NCI-H524 treated with DMSO at 0.1 percent for 48 hours (cell line): Measurements from ENCODE around the gene PNPT1.
"Not testable (repeated sequence)": the region's sequence is repeated elsewhere in the genome, so short reads cannot be mapped to it uniquely, and the experiment has no call there.

Source experiments
- DNase-seq: peaks from one replicate; lab custom pipeline; 2025; lab: John Stamatoyannopoulos, UW

The PNPT1 gene

DNA sequence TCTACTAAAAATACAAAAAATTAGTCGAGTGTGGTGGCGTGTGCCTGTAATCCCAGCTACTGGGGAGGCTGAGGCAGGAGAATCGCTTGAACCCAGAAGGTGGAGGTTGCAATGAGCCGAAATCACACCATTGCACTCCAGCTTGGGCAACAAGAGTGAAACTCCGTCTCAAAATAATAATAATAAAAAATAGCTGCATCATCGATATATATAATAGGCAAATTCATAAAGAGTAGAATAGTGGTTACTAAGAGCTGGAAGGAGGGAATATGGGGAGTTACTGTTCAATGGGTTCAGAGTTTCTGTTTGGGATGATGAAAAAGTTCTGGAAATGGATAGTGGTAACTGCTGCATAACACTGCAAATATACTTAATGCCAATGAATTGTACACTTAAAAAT lies 96.8 kb downstream of the PNPT1 start:
- not testable (repeated sequence) for DNase-seq

DNA sequence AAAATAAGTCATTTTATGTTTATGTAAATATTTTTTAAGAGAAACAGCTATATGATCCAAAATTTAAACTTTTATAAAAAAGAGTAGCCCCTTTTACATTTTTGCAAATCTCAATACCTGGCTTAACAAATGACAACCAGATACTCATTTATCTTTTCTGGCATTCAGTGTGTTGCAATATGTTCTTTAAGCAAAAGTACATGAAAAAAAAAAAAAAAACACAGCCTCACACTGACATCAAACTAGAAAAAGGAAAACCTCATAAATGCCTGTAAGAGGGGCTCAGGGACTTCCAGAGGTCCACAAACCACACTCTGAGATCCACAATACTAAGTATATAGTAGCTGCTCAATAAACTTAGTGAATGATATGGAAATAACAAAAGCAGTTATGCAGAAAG lies 98.1 kb downstream of the PNPT1 start:
- DNase-seq, result no peak

DNA sequence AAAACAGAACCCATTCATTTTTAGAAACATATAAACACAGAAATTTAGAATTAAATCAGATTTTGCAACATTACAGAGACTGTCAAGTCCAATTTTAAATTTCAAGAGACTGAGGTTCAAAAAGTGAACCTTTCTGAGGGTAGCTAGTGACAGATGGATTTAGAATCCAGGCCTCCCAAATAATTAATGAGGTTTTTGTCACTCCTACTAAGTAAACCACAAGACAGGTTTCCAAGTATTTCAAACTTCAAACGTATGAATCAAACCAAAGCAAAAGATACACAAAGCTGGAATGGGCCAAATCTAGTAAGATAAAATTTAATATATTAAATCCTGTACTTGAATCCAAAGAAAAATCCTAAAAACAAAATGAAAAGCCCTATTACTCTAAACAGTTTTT lies 101.5 kb downstream of the PNPT1 start:
- DNase-seq, result no peak

DNA sequence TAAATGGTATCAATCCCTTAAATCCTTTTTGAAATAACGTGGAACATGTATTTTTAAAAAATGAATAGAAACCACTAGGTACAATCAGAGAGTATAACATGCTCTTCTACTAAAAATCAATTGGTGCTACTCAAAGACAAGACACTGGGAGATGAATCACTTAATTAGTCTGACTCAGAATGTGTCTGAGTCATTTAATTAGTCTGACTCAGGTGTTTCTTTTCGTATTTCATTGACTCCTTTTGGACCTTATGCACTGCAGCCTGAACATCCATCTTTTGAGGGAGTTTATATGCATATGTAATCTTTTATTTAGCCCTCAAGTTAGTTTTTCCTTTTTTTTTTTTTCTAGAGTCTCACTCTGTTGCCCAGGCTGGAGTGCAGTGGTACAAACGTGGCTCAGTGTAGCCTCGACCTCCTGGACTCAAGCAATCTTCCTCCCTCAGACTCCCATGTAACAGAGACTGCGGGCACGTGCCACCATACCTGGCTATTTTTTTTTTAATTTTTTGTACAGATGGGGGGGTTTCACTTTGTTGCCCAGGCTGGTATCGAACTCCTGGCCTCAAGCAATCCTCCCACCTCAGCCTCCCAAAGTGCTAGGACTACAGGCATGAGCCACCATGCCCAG lies 102.7 kb downstream of the PNPT1 start:
- no peak for DNase-seq

DNA sequence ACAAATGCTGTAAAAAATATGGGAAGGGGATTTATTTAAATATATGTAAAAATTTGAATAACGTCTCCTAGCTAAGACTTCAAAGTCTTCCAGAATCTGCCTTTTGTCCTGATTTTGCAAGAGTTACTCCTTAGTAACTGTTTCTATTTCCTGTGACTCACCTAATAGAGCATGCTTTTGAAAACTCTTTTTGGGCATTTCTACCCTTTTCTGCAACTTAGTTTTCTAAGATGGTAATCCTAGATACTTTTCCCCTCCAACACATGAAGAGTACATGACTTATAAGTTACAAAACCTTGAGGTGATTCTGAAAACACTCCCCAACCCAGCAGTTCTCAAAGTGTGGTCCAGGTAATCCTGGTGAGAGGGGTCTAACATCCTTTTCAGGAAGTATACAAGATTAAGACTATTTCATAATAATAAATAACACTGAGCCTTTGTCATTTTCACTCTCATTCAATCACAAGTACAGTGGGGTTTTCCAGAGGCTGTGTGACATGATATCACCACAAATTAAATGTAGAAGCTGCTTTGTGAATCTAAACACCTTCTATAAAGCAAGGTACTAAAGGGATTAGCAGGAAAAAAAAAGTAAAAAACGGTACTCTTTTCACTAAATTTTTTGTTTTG lies 108.1 kb downstream of the PNPT1 start:
- no peak for DNase-seq
